Erythroblast (primary cell): Measurements from ENCODE around the gene GSTM3.
A peak's percentile ranks its signal among the peaks of the same experiment; 100 is the strongest.

Experiments
- DNase-seq, 2 experiments: peaks; one replicate each; lab custom pipeline; 2025; lab: John Stamatoyannopoulos, UW
- GATA1 ChIP-seq: IDR thresholded peaks from 2 replicates; pipeline ENCODE4 v1.6.1; 2011; ENCODE audit warnings: low read depth, mild to moderate bottlenecking, control low read depth, low read length, moderate library complexity
- POLR2A ChIP-seq: IDR thresholded peaks from 2 replicates; pipeline ENCODE4 v1.6.1; 2011; ENCODE audit warnings: mild to moderate bottlenecking, low read length

The GSTM3 gene

DNA sequence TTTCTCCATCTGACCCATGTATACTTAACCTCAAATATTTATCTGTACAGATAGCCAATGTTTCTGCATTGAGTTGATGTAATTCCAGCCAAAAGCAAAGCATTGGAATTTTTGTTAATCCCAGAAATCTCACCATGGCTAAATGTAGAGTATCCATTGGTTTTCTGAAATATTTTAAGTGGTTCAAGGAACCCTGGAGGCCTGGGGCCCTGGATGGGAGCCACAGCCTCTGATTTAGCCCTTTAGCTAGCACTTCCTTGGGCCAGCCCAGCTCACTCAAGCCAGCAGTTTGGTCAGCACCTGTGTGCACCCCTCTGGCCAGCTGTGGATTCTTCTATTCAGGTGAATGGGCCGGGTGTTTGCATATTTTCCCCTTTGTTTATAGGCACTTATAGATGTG is 41.7 kb upstream of the GSTM3 start:
- DNase-seq = no peak
- no peak for TF ChIP-seq GATA1
- no peak for TF ChIP-seq POLR2A

DNA sequence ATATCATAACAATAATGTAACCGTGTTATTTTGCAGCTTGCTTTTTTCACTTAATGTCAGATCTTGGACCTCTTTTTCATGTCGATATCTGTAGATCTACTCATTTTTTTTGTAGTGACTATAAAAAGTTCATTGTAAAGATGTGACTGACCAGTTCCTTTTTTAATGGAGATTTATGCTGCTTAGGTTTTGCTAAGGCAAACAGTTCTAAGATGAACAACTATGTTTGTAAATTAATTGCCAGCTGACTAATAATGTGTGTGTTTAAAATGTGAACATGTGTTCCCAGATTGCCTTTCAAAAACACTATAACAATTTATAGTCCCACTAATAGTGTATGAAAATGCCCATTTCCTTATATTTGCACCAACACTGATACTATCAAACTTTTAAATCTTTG is 41.0 kb upstream of the GSTM3 start:
- DNase-seq = no peak

DNA sequence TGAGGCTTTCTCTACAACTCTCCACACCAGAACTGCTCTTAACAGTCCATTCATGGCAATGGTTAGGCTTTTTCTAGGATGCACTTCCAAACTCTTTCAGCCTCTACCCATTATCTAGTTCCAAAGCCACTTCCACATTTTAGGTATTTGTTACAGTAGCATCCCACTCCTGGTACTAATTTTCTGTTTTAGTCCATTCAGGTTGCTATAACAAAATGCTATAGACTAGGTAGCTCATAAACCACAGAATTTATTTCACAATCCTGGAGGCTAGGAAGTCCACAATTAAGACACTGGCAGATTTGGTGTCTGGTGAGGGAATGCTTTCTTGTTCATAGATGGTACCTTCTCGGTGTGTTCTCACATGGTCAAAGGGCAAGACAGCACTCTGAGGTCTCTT is 40.1 kb upstream of the GSTM3 start:
- no peak for DNase-seq
- TF ChIP-seq GATA1 (no peak), POLR2A (no peak)

More for the DNA sequence above, 41.0 kb upstream of the GSTM3 start:
- TF ChIP-seq POLR2A (no peak), GATA1 (no peak)

DNA sequence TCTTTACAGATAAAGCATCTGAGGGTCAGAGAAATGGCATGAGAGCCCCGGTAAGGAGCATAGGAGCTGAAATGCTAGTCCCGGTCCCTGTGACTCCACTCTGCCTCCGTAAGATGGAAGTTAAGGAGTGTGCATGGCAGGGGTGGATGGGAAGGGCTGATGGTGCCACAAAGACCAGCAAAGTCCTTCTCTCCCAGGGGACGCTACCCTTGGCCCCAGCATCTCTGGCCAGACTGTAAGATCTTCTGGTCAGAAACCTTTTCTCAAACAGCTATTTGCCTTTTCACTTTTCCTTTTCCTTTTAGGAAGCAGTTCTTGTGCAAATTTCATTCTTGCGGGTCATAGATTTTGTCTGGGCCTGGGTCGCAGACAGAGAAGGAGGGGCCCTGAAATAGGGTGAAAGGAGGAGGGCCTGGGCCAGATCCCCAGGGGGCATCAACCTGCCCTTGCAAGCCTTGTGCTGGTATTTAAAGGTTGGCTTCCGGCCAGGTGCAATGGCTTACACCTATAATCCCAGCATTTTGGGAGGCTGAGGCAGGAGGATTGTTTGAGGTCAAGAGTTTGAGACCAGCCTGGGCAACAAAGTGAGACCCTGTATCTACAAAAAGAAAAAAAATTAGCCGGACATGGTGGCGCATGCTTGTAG is 37.3 kb upstream of the GSTM3 start:
- no peak for TF ChIP-seq POLR2A
- TF ChIP-seq GATA1 = no peak

DNA sequence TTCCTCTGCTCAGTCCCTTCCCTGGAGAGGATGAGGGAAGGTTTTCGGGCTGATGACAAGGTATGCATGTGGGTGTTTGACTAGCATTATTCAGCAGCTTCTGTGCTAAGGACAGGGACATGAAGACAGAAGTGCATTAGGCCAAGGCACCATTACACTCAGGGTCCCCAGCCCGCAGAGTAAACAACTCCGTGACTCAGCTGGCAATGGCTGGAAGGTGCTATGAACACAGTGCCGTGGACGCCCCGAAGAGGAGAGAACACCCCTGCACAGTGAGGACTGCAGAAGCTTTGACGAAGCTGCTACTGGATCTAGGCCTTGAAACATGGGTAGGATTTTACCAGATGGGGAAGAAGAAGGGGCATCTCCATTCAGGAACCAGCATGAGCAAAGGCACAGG is 36.6 kb upstream of the GSTM3 start:
- TF ChIP-seq GATA1 (no peak), POLR2A (no peak)
- no peak for DNase-seq

More for the DNA sequence above, 37.3 kb upstream of the GSTM3 start:
- DNase-seq = no peak

DNA sequence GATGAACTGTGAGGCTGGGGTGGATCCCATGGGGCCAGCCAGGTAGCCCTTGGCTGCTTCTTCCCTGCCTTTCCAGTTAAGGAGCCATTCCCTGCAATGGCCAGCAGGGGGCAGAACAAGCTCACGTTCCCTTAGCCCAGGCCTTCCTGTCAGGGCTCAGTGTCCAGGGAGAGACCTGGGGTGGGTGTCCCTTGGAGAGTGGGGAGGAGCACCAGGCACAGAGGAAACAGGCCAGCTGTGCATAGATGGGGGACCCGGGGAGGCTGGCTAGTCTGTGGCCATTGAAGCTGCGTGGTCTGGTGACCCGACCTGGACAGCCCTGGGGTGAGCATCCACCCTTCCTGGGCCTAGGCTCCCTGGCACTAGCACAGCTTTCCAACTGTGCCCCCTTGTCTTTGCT is 36.1 kb upstream of the GSTM3 start:
- TF ChIP-seq GATA1 (no peak), POLR2A (no peak)

DNA sequence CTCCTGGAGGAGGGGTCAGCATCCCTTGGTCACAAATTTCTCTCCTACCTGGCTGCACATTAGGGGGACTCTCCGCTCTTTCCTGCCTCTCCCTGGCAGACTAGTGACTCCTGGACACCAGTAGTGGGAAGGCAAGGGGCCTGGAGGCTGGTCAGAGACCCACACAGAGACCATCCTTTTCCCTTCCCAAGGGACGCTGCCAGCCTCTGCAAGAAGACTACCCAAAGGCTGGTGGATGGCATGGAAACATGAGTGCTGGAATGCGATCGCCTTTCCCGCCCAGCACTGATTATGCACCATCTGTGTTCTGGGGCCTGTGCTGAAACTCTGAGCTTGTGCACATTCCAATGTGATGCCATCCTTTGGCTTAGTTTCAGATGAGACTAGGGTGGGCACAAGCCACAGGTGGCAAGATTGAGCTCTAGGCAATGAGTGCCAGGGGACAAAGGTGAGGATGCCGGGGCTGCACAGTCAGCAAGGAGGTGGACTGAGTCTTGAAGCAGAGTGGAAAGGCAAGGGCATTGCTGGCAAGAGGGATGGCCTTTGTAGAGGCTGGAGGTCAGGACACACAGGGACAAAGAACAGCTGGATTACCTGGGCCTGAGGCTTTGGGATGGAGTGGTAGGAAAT is 35.5 kb upstream of the GSTM3 start:
- no peak for TF ChIP-seq POLR2A
- no peak for TF ChIP-seq GATA1
- DNase-seq = no peak

More for the DNA sequence above, 36.1 kb upstream of the GSTM3 start:
- peak; percentile 75 to 88 for DNase-seq

DNA sequence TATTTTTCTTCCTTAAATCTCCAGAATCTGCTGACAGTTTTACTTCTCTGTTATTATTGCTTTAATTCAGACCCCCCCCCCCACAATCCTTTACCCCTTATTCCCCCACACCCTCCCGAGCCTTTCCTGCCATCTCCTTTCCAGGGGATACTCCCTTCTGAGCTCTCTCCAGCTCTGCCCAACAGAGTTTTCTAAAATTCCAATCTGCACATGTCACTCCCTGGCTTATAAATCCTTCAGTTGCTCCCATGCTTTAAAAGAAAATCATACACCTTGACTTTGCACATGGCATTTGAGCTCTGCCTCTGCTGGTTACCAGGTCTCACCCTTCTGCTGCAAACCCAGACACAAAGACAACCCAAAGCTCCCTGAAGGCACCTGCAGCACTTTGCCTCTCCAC is 34.6 kb upstream of the GSTM3 start:
- no peak for DNase-seq
- no peak for TF ChIP-seq POLR2A
- TF ChIP-seq GATA1 = no peak

DNA sequence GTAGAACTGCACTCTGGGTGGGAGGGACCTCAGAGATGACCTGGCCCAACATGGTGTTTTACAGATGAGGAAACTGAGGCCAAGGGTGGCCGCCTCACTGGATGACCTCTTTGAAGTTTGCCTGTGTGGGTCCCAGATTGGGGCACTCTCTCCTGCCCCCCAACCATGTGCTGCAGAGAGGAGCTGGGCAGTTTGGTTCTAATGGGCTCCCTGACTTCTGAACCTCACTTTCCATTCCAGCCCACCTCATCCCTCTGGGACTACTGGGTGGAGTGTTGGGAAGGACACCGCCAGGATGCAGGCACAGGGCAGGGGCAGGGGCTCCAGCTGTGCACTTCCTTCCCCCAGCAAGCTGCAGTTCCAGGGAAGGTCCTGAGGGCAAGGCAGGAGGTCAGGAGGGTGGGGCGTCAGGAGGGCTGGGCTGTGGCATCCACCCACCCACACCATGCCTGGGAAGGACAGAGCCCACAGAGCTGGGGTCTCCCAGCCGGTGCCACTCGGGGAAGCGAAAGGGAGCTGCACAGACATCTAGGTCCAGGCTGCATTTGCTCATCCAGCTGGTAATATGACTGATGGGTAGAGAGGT is 33.2 kb upstream of the GSTM3 start:
- no peak for DNase-seq

DNA sequence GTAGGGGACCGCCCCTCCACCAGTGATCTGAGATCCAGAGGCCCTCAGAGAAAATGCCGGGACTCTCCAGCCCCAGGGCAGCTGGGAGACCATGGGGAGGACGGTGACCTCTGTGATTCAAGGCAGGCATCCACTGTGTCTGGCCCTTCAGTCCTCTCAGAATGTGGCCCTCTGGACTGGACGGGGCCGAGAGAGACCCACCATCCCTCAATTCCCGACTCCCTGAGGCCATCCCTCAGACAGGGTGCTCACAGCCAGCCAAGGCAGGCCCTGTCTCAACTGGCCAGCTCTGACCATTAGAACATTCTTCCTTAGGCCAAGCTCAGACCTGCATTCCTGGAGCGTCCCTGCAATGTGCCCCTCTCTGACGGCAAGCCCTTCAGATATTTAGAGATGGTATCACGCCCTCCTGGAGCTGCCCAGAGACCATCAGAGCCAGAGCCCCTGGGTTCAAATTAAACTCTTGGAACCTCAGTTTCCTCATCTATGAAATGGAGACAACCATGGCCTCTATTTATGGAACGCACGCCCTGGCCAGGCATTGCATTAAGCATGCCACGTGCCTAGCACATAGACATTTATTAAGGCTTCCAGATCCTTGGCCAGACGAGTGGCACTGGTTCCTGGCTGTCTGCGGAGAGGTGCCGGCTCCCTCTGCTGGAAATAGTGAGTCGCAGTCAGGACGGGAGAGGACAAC is 32.5 kb upstream of the GSTM3 start:
- TF ChIP-seq POLR2A (no peak), GATA1 (no peak)
- peak; percentile 80 to 82 for DNase-seq

More for the DNA sequence above, 33.2 kb upstream of the GSTM3 start:
- no peak for TF ChIP-seq POLR2A

DNA sequence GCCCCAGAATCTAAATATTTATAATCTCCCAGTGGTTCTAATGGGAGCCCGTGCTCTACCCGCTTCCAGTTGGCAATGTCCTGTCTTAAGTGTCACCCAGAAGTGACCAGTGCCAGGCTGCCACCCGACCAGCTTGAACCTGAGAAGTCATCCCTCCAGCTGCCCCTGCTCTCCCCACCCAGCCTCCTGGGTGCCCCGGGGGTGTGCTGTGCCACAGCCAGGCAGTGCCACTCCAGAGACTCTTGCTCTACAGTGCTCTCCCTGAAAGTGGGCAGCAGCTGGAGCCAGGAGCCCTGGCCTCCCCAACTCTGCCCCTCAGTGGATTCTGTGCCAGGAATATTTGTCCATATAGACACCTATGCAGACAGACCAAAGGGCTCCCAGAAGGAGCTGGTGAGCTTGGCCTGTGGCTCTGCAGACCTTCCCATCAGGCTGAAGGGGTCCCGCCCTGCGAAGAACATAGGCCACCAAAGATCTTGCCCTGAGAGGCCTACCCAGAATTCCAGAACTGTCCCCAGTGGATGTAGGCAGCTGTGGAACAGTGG is 31.9 kb upstream of the GSTM3 start:
- TF ChIP-seq GATA1 (no peak), POLR2A (no peak)
- no peak for DNase-seq

DNA sequence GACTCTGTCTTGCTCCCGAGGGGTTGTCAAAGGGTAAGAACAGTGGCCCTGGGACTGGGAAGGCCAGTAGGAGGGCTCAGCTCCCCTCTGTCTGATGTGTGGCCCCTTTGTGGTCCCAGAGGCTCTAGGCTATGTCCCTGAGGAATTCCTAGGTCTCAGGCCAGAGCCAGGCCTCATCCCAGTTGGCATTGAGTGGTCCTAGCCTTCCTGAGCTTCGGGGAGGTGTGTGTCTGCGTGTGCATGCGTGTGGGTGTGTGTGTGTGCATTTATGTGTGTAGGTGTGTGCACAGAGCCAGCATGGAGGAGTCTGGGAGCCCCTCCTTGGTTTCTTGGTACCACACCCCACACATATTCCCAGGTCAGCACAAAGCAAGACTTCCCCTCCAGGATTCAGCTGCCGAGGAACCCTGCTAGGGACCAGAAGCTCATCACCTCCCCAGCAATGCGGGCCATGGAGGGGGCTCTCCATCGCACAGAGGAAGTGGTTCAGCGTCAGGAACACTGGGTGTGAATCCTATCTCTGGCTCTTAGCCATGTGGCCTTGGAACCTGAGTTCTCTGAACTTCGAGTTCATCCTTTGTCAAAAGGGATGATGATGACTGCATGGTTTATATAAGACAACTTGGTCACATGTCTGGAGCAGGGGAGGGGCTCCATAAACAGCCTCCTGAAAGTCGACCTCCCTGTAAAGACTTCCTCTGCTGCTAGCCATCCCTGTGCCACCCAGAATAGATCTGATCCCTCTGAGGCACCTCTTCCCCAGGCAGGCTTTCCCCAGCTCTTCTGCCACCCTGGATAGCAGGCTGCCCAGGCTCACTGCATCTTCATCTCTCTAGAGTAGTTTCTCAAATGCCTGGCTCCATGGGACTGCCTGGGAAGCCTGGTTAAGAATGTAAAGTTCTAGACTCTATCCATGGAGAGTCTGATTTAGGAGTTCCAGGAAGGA is 31.1 kb upstream of the GSTM3 start:
- TF ChIP-seq GATA1 = no peak
- no peak for DNase-seq
